Upper lobe of right lung (tissue), 1 donor: Measurements from ENCODE around the gene ADGRV1. TPM values are rescaled to one million over a fixed set of nuclear protein-coding genes. Genes with fewer than 3 reads are reported as not detected.

Experiments
- ATAC-seq: fragments of 200-7000 bp; cut with Tn5 transposase; one replicate; pipeline ENCODE4 v1.9.1; 2020; ENCODE audit warnings: mild to moderate bottlenecking, moderate library complexity
- DNase-seq: peaks from one replicate; pipeline ENCODE4 v3.0.0-alpha.2; 2020
- H3K27ac ChIP-seq: fragments of 200-600 bp; one replicate; pipeline ENCODE4 v1.8.0; 2022
- H3K27me3 ChIP-seq: fragments of 200-600 bp; one replicate; pipeline ENCODE4 v1.8.0; 2022; ENCODE audit warnings: mild to moderate bottlenecking
- H3K36me3 ChIP-seq: fragments of 200-600 bp; one replicate; pipeline ENCODE4 v1.8.0; 2022
- H3K4me1 ChIP-seq: fragments of 200-600 bp; one replicate; pipeline ENCODE4 v1.8.0; 2022
- H3K4me3 ChIP-seq: fragments of 200-600 bp; one replicate; pipeline ENCODE4 v1.8.0; 2022; ENCODE audit warnings: mild to moderate bottlenecking
- H3K9me3 ChIP-seq: fragments of 200-600 bp; one replicate; pipeline ENCODE4 v1.8.0; 2022
- intact Hi-C: fragments of 100-400 bp; cut with DNase I; formaldehyde crosslinking; loops from one replicate; pipeline ENCODE4 v1.11.0; 2022
- total RNA-seq: library from RNA; stranded (reverse); fragmentation: NEBNext Ultra II Directional; extraction: Animal tissue kit (Norgen Biotek cat#: 25700); gene quantifications from one replicate; pipeline ENCODE4 v1.2.1, GENCODE V29; 2021
- TF ChIP-seq, protein P1 (sequence below): fragments of 200-600 bp; IDR thresholded peaks from one replicate; pipeline ENCODE4 v1.8.0; 2022; ENCODE audit warnings: antibody characterized with exemption
- donor health status: DM: no; HTN: yes; CAD: no; lungs with severe emphysema.

Gene ADGRV1
- total RNA-seq, 1 donor from 2014 or later, result 47.1 TPM

- intact Hi-C loops, result no loop called here
- DNase-seq (no peak), ATAC-seq (peak; percentile 90)
- Histone ChIP-seq H3K4me1 (peaks cover 17% of the 10 kb centered on the region), H3K27me3 (no peaks in the 10 kb centered on the region), H3K4me3 (no peak overlapping the region), H3K36me3 (no peaks in the 10 kb centered on the region), H3K27ac (peak overlapping the region; percentile 59), H3K9me3 (no peaks in the 10 kb centered on the region)
- TF ChIP-seq, protein P1, sequence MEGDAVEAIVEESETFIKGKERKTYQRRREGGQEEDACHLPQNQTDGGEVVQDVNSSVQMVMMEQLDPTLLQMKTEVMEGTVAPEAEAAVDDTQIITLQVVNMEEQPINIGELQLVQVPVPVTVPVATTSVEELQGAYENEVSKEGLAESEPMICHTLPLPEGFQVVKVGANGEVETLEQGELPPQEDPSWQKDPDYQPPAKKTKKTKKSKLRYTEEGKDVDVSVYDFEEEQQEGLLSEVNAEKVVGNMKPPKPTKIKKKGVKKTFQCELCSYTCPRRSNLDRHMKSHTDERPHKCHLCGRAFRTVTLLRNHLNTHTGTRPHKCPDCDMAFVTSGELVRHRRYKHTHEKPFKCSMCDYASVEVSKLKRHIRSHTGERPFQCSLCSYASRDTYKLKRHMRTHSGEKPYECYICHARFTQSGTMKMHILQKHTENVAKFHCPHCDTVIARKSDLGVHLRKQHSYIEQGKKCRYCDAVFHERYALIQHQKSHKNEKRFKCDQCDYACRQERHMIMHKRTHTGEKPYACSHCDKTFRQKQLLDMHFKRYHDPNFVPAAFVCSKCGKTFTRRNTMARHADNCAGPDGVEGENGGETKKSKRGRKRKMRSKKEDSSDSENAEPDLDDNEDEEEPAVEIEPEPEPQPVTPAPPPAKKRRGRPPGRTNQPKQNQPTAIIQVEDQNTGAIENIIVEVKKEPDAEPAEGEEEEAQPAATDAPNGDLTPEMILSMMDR, result no peak
Measured at GRCh38 chr5:90878549-90879196, 320.1 kb downstream of the ADGRV1 start.

GRCh38 chr5:90881626-90882150 is 323.1 kb downstream of the ADGRV1 start:
- Histone ChIP-seq H3K9me3 (no peaks in the 10 kb centered on the region), H3K4me3 (no peak overlapping the region), H3K27ac (no peak overlapping the region), H3K36me3 (no peaks in the 10 kb centered on the region), H3K4me1 (peaks cover 17% of the 10 kb centered on the region), H3K27me3 (no peaks in the 10 kb centered on the region)
- DNase-seq (no peak), ATAC-seq (no peak)
- TF ChIP-seq, protein P1, result no peak
- intact Hi-C loops, result no loop called here

DNA sequence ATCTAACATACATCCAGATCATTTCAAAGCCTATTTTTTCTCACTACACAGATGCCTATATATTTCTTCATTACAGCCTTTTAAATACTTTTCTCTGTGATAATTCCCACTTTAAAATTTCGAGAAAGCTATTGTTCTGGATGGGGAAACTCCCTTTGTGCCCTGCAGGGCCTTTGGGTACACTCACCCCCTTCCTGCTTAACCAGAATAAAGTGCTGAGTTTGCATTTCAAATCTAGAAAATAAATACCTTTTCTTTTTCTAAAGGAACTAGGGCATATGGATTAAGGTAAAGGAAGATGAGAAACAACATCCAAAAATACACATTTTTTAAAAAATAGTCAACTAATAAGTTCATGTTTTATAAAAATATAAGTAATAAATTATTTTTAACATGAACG is 323.9 kb downstream of the ADGRV1 start:
- TF ChIP-seq, protein P1, result no peak
- Histone ChIP-seq H3K27me3 (no peaks in the 10 kb centered on the region), H3K4me3 (no peak overlapping the region), H3K27ac (no peak overlapping the region), H3K9me3 (no peaks in the 10 kb centered on the region), H3K4me1 (peaks cover 17% of the 10 kb centered on the region), H3K36me3 (no peaks in the 10 kb centered on the region)
- no peak for ATAC-seq
- no peak for DNase-seq
- intact Hi-C loops, result no loop called here

GRCh38 chr5:90885180-90885868 is 326.7 kb downstream of the ADGRV1 start:
- no peak overlapping the region for H3K27ac ChIP-seq
- ATAC-seq (no peak), DNase-seq (no peak)
- no peaks in the 10 kb centered on the region for H3K36me3 ChIP-seq
- H3K4me3 ChIP-seq, result no peak overlapping the region
- H3K9me3 ChIP-seq, result no peaks in the 10 kb centered on the region
- no peaks in the 10 kb centered on the region for H3K27me3 ChIP-seq
- H3K4me1 ChIP-seq, result peaks cover 4% of the 10 kb centered on the region
- TF ChIP-seq, protein P1, result no peak
- intact Hi-C loops, result no loop called here

DNA sequence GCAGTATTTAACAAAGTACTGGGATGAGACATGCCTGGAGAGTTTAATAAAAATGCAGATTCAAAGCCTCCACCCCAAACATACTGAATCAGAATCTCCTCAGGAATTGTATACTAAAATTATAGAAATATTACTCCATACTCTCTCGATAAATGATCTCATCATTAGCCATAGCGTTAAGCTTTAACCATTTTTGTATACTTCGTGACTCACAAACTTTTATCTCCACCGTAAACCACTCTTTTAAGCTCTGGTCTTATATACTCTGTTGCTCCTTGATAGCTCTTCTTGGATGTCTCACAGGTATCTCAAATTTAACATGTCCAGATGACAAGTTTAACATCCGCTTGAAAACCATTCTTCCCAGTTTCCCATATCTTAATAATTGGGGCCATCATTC is 327.8 kb downstream of the ADGRV1 start:
- TF ChIP-seq, protein P1, result no peak
- intact Hi-C loops, result no loop called here
- DNase-seq, result no peak

More for the DNA sequence above, 327.8 kb downstream of the ADGRV1 start:
- ATAC-seq, result no peak
- no peak overlapping the region for H3K27ac ChIP-seq
- H3K36me3 ChIP-seq, result no peaks in the 10 kb centered on the region
- no peak overlapping the region for H3K4me3 ChIP-seq
- peaks cover 4% of the 10 kb centered on the region for H3K4me1 ChIP-seq
- H3K9me3 ChIP-seq, result no peaks in the 10 kb centered on the region
- H3K27me3 ChIP-seq, result no peaks in the 10 kb centered on the region
